Measurements from ENCODE around the gene WEE2.
"Not testable (repeated sequence)": the region's sequence is repeated elsewhere in the genome, so short reads cannot be mapped to it uniquely, and the experiment has no call there.

WEE2 gene

DNA sequence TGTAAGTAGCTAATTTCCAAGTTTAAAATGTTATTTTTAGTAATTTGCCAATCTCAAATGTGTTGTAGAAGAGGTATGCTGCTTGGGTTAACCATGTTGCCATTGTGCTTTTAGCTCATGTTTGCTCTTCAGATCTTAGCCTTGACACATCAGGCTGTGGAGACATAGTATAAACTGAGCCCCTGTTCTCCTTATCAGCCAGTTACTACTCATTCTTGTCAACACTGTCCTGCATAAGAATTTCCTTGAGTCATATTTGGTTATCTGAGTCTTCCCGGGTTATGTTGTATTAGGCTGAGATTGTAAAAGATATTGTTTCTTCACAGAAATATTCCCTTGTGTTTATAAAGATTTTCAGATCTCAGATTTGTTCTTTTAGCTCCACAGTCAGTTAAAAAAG, 34.1 kb downstream of the WEE2 start:
- in situ Hi-C loops (cut with HindIII; ENCODE audit: low pct_ligation_motif_present, low pct_unique_long_range_greater_than_20kb, low sequenced_read_pairs), result no loop called here
- DNase-seq, result no peak

- in situ Hi-C loops (cut with HindIII; ENCODE audit: low pct_ligation_motif_present, low pct_unique_long_range_greater_than_20kb, low sequenced_read_pairs), result no loop called here
- DNase-seq, result no peak
These were observed 36.0 kb downstream of the WEE2 start for GRCh38 chr7:141744131-141744530.

- in situ Hi-C loops (cut with HindIII; ENCODE audit: low pct_ligation_motif_present, low pct_unique_long_range_greater_than_20kb, low sequenced_read_pairs), result no loop called here
- peak; percentile 33 for DNase-seq
These were observed 40.2 kb downstream of the WEE2 start for GRCh38 chr7:141748396-141748795.

- in situ Hi-C loops (cut with HindIII; ENCODE audit: low pct_ligation_motif_present, low pct_unique_long_range_greater_than_20kb, low sequenced_read_pairs), result not testable (repeated sequence)
- peak; percentile 49 for DNase-seq
These were observed 43.8 kb downstream of the WEE2 start for GRCh38 chr7:141751904-141752303.

DNA sequence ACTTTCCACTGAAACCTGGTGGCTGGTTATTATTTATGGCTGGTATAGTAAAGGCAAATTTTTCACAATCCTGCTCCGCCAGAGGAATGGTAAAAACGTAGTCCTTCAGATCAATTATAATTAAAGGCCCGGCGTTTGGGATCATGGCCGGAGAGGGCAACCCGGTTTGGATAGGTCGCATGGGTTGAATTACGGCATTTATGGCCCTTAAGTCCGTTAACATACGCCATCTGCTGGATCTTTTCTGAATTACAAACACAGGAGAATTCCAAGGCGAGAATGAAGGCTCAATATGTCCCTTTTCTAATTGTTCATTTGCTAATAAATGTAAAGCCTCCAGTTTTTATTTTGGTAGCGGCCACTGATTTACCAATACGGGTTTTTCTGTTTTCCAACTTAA, 44.5 kb downstream of the WEE2 start:
- in situ Hi-C loops (cut with HindIII; ENCODE audit: low pct_ligation_motif_present, low pct_unique_long_range_greater_than_20kb, low sequenced_read_pairs), result no loop called here
- DNase-seq, result peak; percentile 38

GRCh38 chr7:141754939-141755338, 46.8 kb downstream of the WEE2 start:
- peak; percentile 66 for DNase-seq
- in situ Hi-C loops (cut with HindIII; ENCODE audit: low pct_ligation_motif_present, low pct_unique_long_range_greater_than_20kb, low sequenced_read_pairs), result no loop called here

DNA sequence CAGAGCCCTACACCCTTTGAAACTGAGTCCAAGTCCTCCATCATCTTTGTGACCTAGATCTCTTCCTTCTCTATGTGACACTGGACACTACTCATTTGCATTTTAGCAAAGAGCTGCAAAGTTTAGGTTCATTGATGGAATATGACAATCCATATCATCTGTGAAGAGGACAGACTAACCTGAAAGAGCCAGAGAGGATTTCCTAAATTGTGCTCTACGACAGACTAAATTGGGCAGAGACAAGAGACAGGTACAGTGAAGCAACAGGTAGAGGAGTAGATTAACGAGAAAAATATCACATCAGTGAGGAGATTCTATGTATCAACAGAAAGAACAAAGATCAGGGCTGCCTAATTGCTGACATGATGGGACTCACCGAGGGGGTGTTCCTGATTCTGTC, 55.6 kb downstream of the WEE2 start, which contains the start of gene TAS2R3:
Gene TAS2R3, plus strand, starts transcription at position 301 of the 400 bp plus-strand sequence. Its CDS starts 62 bp downstream, at position 363.
- in situ Hi-C loops (cut with HindIII; ENCODE audit: low pct_ligation_motif_present, low pct_unique_long_range_greater_than_20kb, low sequenced_read_pairs), result no loop called here
- DNase-seq, result no peak

- in situ Hi-C loops (cut with HindIII; ENCODE audit: low pct_ligation_motif_present, low pct_unique_long_range_greater_than_20kb, low sequenced_read_pairs); DNase-seq: not testable (repeated sequence)
These were observed 62.0 kb downstream of the WEE2 start for GRCh38 chr7:141770083-141770583.

DNA sequence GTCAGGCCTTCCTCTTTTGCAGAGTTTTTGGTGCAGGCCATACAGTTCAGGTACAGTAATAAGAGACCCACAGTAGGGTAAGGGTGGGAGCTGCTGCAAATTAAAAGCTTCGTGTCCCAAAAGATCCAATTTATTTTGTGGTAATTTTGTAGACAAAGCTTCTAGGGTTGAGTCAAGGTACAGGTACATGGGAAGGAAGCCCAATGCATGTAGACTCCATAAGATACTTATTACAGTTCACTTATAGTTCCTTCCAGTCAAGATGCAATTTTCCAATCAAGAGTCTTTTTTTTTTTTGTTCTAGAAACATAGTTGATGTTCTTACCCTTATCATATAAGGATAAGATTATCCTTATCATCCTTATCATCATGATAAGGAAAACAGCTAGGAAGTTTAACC, 68.2 kb downstream of the WEE2 start, which contains the start of gene TAS2R4:
Gene TAS2R4, plus strand, starts transcription at position 301 of the 400 bp plus-strand sequence. CDS start 1,815 bp downstream, outside the sequence.
- DNase-seq, result no peak
- in situ Hi-C loops (cut with HindIII; ENCODE audit: low pct_ligation_motif_present, low pct_unique_long_range_greater_than_20kb, low sequenced_read_pairs), result no loop called here
